ENCODE results near the gene PIM3. TPM values are rescaled to one million over a fixed set of nuclear protein-coding genes. Genes with fewer than 3 reads are reported as not detected.

PIM3 gene
- total and polyA plus RNA-seq, 2 of the 8 experiments (the other 6 are each of a cell fraction or from before 2014, with no cell fraction given) = 22.6 to 30.0 TPM

GRCh38 chr22:49927483-49928184 is 32.9 kb upstream of the PIM3 start:
- Histone ChIP-seq H3K4me3 (ENCODE audit: extremely low read depth in 1 of 4, insufficient read depth in 2 of 4, low read depth in 3 of 4, low read length in 4 of 4) (no peak overlapping the region), H3K9ac (replicated peaks in 1 of 4; ENCODE audit: extremely low read depth in 1 of 4, low read depth in 3 of 4, low read length in 3 of 4) (no peak overlapping the region), H3K36me3 (ENCODE audit: control insufficient read depth in 2 of 4, insufficient read depth in 4 of 4, low read length in 3 of 4) (no peaks in the 10 kb centered on the region; a peak in 2 of 8 replicates), H3K9me3 (ENCODE audit: insufficient read depth in 2 of 2, low read depth in 1 of 2, low read length in 1 of 2) (no peaks in the 10 kb centered on the region), H2BK20ac (ENCODE audit: low read length) (no peak overlapping the region), H2BK5ac (ENCODE audit: low read depth, low read length) (no peak overlapping the region), H4K91ac (replicated peaks; ENCODE audit: insufficient read length, low read length) (no peak overlapping the region), H2BK12ac (ENCODE audit: low read depth, low read length) (no peak overlapping the region), H3K4me1 (replicated peaks in 1 of 4; ENCODE audit: control insufficient read depth in 3 of 4, insufficient read depth in 4 of 4, low read length in 3 of 4) (peaks cover 0 to 3% (median 0%) of the 10 kb centered on the region in 4 experiments; a peak in 1 of 7 replicates), H3K79me2 (ENCODE audit: control insufficient read depth in 1 of 2, insufficient read depth in 2 of 2, low read length in 2 of 2) (no peaks in the 10 kb centered on the region), H2AFZ (ENCODE audit: low read length) (no peak overlapping the region), H2BK15ac (ENCODE audit: low read length) (no peak overlapping the region), H4K5ac (ENCODE audit: insufficient read length, low read depth, low read length) (no peak overlapping the region), H3K23ac (ENCODE audit: insufficient read length) (no peak overlapping the region), H3K23me2 (ENCODE audit: low read depth, low read length) (peaks cover 3% of the 10 kb centered on the region; the same call in 1 of the 2 replicates), H4K8ac (ENCODE audit: extremely low read depth, insufficient read depth, low read length) (peak overlapping the region; percentile 35; the same call in 1 of the 2 replicates), H3K4ac (replicated peaks; ENCODE audit: insufficient read length, low read depth, low read length) (no peak overlapping the region), H3K14ac (ENCODE audit: insufficient read length) (no peak overlapping the region), H2AK5ac (ENCODE audit: low read depth, low read length) (no peak overlapping the region), H3K27ac (ENCODE audit: low read depth, low read length) (no peak overlapping the region), H3K4me2 (ENCODE audit: insufficient read depth in 1 of 2, low read depth in 2 of 2, low read length in 2 of 2) (no peak overlapping the region), H3K56ac (replicated peaks; ENCODE audit: insufficient read length, low read depth, low read length) (no peak overlapping the region), H3K27me3 (replicated peaks in 1 of 4; ENCODE audit: control insufficient read depth in 3 of 4, extremely low read depth in 1 of 4, insufficient read depth in 3 of 4, low read length in 3 of 4) (peaks cover 0 to 12% (median 10%) of the 10 kb centered on the region in 4 experiments; a peak in 6 of 7 replicates), H4K20me1 (replicated peaks in 1 of 2; ENCODE audit: control insufficient read depth in 1 of 2, insufficient read depth in 2 of 2, low read length in 2 of 2) (peaks cover 2 to 4% of the 10 kb centered on the region in 2 experiments), H2BK120ac (replicated peaks; ENCODE audit: low read depth, low read length) (no peak overlapping the region), H3K79me1 (ENCODE audit: low read depth, low read length) (no peaks in the 10 kb centered on the region; the same call in 1 of the 2 replicates), H3K18ac (ENCODE audit: extremely low read depth, low read length) (no peak overlapping the region)
- WGBS, 2 experiments (ENCODE audit: extremely low coverage in 1 of 2, insufficient coverage in 1 of 2, insufficient read length in 1 of 2, insufficient replicate concordance in 2 of 2, low coverage in 1 of 2, low lambda C conversion rate in 2 of 2, missing lambda C conversion rate in 1 of 2) = 84% methylated on average over 26 of the region's 26 CpGs; no CpG with 5 or more reads in 1 of the 2 experiments
- CTCF ChIA-PET (ENCODE audit: partially characterized antibody) = interaction anchor here (1.0 to 1.6 kb wide), 2 partner anchors 103 to 109 kb away, joined by 3 to 4 read pairs; no protein-coding TSS in a partner anchor
- FAIRE-seq (no peak), DNase-seq (ENCODE audit: low read depth in 1 of 2, low spot score in 2 of 2) (no peak)
- POLR2A ChIA-PET (ENCODE audit: partially characterized antibody) = no interaction called here
- TF ChIP-seq SIX5 (IDR thresholded peaks at IDR 0.05; ENCODE audit: low read depth, low read length) (no peak), RFX5 (IDR thresholded peaks at IDR 0.05; ENCODE audit: borderline replicate concordance, low read depth, low read length) (no peak), FOSL1 (IDR thresholded peaks at IDR 0.05; ENCODE audit: insufficient read depth, low read depth, low read length) (no peak), ASH2L (IDR thresholded peaks at IDR 0.05; ENCODE audit: low read length) (no peak), KDM5A (IDR thresholded peaks at IDR 0.05; ENCODE audit: low read length) (no peak), SUZ12 (IDR thresholded peaks at IDR 0.05; ENCODE audit: low read length) (no peak)

Data from H1 (cell line).